Camera-type eye (tissue), 1 donor: ENCODE results near the gene FNDC3A. TPM values are rescaled to one million over a fixed set of nuclear protein-coding genes. Genes with fewer than 3 reads are reported as not detected.

Source experiments
- total RNA-seq: library from RNA; depleted of rRNA; stranded (reverse); fragments of >200 nt; gene quantifications from one replicate; pipeline ENCODE4 v1.2.3, GENCODE V29; 2014

Gene FNDC3A, protein sequence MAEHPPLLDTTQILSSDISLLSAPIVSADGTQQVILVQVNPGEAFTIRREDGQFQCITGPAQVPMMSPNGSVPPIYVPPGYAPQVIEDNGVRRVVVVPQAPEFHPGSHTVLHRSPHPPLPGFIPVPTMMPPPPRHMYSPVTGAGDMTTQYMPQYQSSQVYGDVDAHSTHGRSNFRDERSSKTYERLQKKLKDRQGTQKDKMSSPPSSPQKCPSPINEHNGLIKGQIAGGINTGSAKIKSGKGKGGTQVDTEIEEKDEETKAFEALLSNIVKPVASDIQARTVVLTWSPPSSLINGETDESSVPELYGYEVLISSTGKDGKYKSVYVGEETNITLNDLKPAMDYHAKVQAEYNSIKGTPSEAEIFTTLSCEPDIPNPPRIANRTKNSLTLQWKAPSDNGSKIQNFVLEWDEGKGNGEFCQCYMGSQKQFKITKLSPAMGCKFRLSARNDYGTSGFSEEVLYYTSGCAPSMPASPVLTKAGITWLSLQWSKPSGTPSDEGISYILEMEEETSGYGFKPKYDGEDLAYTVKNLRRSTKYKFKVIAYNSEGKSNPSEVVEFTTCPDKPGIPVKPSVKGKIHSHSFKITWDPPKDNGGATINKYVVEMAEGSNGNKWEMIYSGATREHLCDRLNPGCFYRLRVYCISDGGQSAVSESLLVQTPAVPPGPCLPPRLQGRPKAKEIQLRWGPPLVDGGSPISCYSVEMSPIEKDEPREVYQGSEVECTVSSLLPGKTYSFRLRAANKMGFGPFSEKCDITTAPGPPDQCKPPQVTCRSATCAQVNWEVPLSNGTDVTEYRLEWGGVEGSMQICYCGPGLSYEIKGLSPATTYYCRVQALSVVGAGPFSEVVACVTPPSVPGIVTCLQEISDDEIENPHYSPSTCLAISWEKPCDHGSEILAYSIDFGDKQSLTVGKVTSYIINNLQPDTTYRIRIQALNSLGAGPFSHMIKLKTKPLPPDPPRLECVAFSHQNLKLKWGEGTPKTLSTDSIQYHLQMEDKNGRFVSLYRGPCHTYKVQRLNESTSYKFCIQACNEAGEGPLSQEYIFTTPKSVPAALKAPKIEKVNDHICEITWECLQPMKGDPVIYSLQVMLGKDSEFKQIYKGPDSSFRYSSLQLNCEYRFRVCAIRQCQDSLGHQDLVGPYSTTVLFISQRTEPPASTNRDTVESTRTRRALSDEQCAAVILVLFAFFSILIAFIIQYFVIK
- 111 TPM for total RNA-seq

DNA sequence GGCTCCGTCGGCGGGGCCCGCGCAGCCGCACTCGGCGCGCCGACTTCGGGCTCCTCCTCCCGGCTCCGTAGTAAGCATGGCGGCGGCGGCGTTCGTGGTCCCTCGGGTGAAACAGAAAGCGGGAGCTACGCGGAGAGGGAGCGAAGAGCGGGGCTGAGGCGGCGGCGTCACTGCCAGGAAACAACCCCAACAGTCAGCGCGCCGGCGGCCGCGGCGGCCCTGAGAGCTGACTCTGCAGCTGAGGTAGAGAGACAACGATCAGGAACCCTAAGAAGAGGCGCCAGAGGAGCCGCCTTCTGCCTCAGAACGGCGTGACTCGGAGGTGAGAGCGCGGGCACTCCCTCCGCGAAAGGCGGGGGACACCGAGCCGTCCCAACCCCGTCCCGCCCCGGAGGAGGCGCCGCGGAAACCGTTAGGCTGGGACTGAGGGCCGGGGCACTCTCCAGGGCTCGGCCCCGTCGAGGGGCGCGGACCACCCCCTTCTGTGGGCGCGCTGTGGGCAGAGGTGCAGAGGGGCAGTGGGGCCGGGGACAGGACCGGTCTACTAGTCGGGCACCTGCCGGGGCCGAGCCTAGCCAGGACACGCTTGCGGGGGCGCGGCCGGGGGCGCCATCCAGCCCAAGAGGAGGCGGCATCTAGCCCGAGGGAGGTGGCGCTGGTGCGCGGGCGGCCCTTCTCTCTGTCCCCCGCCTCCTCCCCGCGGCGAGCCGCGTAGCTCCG is at the start of gene FNDC3A:
TSS of gene FNDC3A (plus strand) at position 57 of the 720 bp plus-strand sequence. CDS start 30,279 bp downstream, outside the sequence.

DNA sequence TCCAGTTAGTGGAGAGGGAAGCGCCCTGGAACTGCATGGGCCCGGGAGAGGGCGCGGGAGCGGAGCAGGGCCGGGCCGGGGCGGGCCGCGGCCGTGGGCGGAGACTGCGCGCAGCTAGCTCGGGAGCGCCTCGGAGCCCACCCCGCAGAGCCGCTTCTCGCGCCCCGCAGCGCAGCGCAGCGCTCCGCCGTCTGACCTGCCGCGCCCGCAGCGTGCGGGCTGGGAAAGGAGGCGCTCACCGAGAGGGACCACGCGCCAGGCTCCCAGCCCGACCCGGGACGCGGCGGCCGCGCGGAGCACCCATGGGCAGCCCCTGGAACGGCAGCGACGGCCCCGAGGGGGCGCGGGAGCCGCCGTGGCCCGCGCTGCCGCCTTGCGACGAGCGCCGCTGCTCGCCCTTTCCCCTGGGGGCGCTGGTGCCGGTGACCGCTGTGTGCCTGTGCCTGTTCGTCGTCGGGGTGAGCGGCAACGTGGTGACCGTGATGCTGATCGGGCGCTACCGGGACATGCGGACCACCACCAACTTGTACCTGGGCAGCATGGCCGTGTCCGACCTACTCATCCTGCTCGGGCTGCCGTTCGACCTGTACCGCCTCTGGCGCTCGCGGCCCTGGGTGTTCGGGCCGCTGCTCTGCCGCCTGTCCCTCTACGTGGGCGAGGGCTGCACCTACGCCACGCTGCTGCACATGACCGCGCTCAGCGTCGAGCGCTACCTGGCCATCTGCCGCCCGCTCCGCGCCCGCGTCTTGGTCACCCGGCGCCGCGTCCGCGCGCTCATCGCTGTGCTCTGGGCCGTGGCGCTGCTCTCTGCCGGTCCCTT is 244.5 kb downstream of the FNDC3A start, which contains the start of gene MLNR:
TSS of gene MLNR (plus strand) at position 303 of the 820 bp plus-strand sequence. CDS start at position 303, 0 bp downstream.

DNA sequence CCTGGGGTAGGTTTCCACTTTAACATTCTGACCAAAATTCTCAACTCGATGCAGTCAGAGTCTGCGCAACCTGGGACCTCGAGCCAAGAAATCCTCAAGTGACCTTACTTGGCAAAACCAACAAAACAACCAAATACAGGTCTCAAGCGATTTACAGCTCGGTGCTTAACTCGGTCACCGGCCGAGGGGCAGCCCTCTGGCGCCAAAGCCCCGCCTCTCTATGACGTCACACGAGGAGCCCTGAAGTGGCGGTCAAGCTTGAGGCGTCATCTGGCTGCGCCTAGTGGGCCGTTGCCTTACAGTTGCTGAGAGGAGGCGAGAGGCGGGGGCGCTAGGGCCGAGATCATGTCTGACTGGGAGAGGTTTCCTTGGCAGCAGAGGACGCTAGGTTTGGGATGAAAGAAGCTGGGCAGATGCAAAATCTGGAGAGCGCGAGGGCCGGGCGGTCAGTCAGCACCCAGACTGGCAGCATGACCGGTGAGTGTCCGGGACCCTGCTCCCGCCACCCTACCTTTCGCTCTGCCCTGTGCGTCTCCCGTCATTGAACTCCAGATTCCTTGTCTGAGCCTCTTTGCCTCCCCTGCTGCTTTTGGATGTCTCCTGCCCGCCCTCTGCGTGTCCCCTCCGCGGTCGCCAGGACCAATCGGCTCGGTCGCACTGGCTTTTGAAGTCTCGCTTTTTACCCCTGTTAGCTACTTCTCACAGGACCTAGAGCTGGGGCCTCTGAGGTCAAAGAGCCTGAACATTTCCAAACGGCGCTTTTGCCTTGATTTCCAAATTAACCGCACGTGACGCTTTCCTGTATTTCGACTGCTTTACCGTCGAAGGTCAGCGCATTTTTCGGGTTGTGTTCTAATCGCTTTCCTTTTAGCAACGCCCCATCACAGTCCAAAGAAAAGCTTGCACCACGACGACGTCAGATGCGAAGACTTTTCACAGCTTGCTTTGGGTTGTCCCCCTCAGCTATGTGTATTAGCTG is 272.2 kb downstream of the FNDC3A start, which contains the start of gene CDADC1:
TSS of gene CDADC1 (plus strand) at position 283 of the 979 bp plus-strand sequence. CDS start at position 396, 113 bp downstream.

Other genes starting within 250 kb of the FNDC3A start
- 0.60 TPM for gene MLNR, start 244.4 kb downstream of the FNDC3A start, total RNA-seq